Stromal cell of bone marrow (primary cell): ENCODE results near the gene C14orf132.
A peak's percentile ranks its signal among the peaks of the same experiment; 100 is the strongest.

Experiments used
- DNase-seq: peaks from one replicate; pipeline ENCODE4 v3.0.0-alpha.2; 2012; ENCODE audit warnings: low read depth

The C14orf132 gene

GRCh38 chr14:96039633-96040311, 610 bp downstream of the C14orf132 start:
- DNase-seq, result no peak

- DNase-seq, result no peak
Measured at GRCh38 chr14:96040828-96041371, 1.7 kb downstream of the C14orf132 start.

GRCh38 chr14:96042248-96042930, 3.2 kb downstream of the C14orf132 start:
- DNase-seq, result no peak

- DNase-seq, result no peak
Measured at GRCh38 chr14:96046630-96047029, 7.5 kb downstream of the C14orf132 start.

GRCh38 chr14:96047101-96047500, 7.9 kb downstream of the C14orf132 start:
- no peak for DNase-seq

- no peak for DNase-seq
Measured at GRCh38 chr14:96049932-96050331, 10.8 kb downstream of the C14orf132 start.

GRCh38 chr14:96050482-96050881, 11.3 kb downstream of the C14orf132 start:
- no peak for DNase-seq

GRCh38 chr14:96051231-96051630, 12.1 kb downstream of the C14orf132 start:
- no peak for DNase-seq

GRCh38 chr14:96051642-96052540, 12.7 kb downstream of the C14orf132 start:
- no peak for DNase-seq

- DNase-seq, result no peak
Measured at GRCh38 chr14:96052541-96053247, 13.5 kb downstream of the C14orf132 start.

- no peak for DNase-seq
Measured at GRCh38 chr14:96053248-96053599, 14.1 kb downstream of the C14orf132 start.

GRCh38 chr14:96053600-96054381, 14.6 kb downstream of the C14orf132 start:
- DNase-seq, result peak; percentile 99

- no peak for DNase-seq
Measured at GRCh38 chr14:96054661-96055060, 15.5 kb downstream of the C14orf132 start.

- DNase-seq, result no peak
Measured at GRCh38 chr14:96055065-96055752, 16.0 kb downstream of the C14orf132 start.

- DNase-seq, result no peak
Measured at GRCh38 chr14:96055753-96056508, 16.8 kb downstream of the C14orf132 start.

- no peak for DNase-seq
Measured at GRCh38 chr14:96056509-96057422, 17.6 kb downstream of the C14orf132 start.

- no peak for DNase-seq
Measured at GRCh38 chr14:96057738-96058137, 18.6 kb downstream of the C14orf132 start.

- no peak for DNase-seq
Measured at GRCh38 chr14:96058576-96059200, 19.5 kb downstream of the C14orf132 start.
